NCI-H2196 (cell line): ENCODE measurements around the gene LAMA2.
"Not testable (repeated sequence)": the region's sequence is repeated elsewhere in the genome, so short reads cannot be mapped to it uniquely, and the experiment has no call there.

Source experiments
- DNase-seq: peaks from one replicate; lab custom pipeline; 2025; ENCODE audit not compliant: unreplicated experiment; lab: John Stamatoyannopoulos, UW

Gene LAMA2

DNA sequence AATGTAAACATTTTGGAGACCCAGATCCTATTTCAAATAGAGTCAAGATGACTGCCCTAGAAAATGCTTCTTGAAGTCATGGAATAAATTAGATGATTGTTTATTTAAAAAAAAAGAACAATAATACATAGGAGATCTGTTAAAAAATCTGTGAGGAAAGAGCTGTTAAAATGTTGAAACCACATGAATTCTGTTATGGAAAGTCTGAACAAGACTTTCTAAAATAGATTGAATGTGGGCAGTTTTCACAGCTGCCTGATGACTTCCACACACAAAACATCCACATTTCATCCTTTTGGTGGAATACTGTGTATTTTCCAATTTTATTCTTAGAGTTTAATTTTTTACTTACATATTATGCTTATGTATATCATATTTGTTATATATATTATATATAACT, 186.1 kb downstream of the LAMA2 start:
- DNase-seq: no peak

DNA sequence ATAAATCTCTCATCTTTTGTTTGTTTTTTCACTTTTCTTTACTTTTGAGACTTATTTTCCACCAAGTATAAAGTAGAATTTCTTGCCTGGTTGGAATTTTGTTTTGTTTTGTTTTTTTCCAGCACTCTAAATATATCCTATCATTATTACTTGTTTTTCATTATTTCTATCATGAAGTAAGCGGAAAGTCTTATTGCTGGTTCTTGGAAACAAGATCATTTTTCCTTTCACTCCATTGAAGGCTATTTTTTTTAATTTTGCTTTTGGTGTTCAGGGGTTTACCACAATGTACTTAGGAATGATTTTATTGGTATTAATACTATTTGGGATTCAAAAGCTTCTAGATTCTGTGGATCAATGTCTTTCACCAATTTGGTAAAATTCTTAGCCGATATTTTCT, 190.1 kb downstream of the LAMA2 start:
- no peak for DNase-seq

DNA sequence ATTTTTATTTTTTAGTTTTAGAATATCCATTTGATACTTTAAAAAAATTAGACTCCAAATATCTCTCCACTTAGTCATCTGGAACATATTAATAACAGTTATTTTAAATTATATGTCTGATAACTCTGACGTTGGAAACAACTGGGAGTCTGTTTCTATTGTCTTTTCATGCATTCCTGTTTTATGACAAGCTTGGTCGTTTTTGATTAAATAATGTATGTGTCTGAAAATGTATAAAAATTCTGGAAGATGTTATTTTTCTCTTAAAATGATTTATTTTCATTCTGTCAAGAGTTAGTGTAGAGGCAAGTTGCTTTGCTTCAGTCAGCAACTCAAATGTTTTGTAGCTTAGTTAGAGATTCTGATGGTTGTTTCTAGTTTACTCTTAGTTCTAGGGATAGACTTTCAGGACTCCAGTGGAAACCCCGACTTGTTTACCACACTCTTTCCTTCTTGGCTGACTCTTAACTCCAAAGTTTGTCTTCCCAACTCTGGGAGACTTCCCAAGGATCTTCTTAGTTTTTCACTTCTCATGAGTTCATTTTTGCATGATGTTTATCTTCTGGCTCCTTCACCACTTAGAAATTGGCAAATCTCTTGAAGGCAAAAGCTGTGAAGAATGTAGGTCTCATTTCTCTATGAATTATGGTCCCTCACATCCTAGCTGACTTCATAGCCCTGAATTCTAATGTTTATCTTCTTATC, 190.9 kb downstream of the LAMA2 start:
- DNase-seq: no peak

DNA sequence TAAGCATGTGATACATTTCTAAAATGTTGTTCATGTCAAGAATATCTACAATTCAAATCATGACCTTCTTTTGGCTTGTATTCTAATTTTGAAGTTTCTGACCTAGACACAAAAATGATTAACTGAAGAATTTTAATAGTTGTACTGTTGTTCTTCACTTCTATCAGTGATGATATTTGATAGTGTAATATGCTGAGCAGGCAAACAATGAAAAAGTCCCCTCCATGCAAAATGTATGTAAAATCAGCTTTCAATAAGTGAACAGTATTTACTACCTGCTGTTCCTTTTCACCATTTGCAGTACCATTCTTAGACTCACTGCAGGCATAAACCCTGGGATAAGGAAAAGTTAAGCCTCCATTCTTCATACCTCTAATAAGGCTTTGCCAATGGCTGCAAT, 201.5 kb downstream of the LAMA2 start:
- DNase-seq: no peak

DNA sequence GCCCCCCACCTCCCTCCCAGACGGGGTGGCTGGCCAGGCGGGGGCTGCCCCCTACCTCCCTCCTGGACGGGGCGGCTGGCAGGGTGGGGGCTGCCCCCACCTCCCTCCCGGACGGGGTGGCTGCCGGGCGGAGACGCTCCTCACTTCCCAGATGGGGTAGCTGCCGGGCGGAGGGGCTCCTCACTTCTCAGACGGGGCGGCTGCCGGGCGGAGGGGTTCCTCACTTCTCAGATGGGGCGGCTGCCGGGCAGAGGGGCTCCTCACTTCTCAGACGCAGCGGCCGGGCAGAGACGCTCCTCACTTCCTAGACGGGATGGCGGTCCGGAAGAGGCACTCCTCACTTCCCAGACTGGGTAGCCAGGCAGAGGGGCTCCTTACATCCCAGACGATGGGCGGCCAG, 205.5 kb downstream of the LAMA2 start:
- DNase-seq: not testable (repeated sequence)

DNA sequence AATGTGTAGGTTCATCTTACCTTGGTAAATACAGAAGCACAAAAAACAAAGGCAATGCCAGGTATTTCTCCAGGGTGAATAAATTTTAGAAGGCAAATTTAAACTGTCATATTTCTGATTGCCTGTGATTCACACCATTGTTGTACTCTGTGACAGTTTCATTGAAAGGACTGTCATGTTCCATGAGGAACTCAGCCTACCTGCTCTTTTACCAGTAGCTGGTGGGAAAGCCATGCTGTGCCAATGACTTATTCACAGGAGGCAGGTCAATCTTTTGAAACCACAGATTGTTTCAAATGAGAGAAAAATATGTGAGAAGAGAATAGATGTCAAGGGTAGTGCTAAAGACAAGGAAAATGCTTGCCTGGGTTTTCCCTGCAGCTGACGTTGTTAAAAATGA, 206.4 kb downstream of the LAMA2 start:
- DNase-seq: no peak

DNA sequence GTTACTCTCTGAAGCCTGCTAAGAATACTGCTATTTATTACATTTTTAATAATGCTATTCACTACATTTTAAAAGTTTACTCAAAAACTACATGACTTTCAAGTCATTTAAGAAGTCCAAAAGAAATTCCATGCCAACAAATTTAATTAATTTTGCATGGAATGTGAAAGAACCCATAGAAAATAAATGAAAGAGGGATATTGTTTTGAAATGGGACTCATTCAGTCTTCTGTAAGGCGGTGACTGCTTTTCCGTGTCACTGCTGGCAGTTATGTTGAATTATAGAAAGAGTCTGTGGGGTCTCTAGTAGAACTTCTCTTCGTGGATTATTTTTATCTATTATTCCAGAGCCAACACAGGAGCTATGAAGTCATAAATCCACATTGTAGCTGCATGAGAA, 211.2 kb downstream of the LAMA2 start:
- DNase-seq: no peak

DNA sequence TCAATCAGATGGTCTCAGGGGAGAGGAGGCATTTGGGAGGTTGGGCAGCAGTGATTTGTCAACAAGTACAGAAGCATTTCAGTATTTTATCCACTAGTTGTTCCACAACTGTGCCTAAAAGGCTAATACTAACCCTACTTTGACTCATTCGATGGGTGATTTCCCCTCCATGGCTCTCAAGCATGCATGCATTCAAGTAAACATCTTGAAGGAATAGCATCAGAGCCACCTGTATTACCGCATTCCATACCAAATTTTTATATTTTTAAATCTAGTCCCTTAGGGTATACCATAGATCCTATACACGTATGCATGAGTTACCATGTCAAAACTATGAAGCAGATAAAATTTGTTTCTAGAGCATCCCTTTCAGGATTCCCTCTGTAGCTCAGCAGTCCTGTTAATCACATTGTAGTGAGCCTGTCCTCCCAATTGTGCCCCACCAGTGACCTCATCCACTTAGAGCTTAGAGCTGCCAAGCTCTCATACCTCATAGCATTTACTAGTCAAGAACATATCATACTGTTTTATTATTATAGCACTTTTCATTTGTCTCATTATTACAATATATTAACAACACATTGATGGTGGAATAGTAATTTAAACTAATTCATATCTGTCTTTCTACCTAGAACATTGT, 213.8 kb downstream of the LAMA2 start:
- DNase-seq: no peak

DNA sequence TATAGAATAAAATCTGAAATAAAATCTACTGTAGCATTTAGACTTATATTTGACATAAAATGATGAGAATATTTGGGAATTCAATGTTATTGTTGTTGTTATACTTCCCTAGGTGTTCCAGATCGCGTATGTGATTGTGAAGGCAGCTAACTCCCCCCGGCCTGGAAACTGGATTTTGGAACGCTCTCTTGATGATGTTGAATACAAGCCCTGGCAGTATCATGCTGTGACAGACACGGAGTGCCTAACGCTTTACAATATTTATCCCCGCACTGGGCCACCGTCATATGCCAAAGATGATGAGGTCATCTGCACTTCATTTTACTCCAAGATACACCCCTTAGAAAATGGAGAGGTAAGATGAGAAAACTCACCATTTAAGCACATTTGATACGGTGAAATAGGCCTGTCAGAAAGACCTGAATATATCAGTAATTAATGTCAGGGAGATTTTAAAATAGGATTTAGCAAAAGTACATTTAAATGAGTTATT, 215.2 kb downstream of the LAMA2 start:
- no peak for DNase-seq

DNA sequence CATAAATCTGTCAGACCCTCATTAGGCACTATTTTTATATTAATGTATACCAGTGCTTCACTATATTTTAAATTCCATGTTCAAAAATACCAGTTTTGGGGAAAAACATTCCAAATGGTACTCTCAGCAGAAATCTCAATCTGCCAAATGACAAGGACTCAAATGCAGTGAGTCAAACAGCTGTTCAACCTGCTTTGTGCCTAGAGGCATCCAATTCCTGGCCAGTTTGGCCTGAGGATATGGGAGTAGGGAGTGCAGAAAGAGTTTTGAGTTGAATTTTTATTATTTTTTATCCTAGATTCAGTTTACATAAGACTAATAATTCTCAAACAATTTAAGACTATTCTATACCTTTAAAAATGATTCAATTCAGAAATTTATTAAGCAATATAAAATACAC, 216.8 kb downstream of the LAMA2 start:
- DNase-seq: no peak

DNA sequence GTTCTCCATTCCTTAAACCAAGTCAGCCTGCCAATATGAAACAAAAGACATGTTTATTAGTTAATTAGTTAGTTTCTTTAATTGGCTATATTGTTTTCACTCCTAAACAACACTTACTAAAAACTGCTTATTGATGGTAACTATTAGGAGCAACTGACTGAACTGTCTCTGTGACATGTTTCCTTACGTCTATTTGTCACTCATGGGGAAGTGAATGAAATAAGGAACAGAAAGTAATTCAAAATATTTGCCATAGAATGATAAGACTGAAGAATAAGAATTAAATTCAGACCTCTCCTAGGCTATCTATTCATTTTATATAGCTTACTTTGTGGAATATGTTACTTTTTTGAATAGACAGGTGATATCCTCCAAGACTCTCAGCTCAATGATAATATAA, 217.2 kb downstream of the LAMA2 start:
- no peak for DNase-seq

DNA sequence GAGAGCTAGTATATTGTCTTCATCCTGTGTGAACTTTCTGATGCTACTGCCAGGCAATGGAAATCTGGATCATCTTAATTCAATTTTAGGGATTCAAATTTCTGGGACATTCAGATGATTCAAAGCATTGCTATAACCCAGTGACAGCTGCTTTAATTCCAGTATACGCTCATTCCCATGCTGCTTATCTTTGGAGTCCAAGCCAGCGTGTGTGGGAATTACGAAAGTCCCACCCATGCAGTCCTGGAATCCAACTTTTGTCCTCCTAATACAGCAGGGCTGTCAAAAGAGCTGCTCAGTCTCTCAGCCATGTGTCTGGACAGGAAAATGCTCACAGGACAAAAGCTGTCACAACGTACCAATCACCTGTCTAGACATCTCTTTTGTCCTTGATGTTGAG, 219.8 kb downstream of the LAMA2 start:
- no peak for DNase-seq

DNA sequence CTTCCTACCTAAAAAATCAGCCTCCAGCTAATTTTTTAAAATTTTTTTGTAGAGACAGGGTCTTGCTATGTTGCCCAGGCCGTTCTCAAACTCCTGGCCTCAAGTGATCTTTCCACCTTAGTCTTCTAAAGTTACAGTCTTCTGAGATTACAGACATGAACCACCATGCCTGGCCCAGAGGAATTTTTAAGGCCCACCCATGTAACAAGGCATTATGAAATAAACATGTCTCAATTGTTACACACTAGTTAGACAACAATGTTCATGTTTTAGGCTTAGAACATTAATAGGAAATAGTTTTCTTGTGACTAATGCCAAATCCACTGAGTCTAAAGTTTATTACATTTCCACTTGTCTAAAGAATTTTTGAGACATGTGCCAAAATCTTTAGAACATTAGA, 221.2 kb downstream of the LAMA2 start:
- no peak for DNase-seq

DNA sequence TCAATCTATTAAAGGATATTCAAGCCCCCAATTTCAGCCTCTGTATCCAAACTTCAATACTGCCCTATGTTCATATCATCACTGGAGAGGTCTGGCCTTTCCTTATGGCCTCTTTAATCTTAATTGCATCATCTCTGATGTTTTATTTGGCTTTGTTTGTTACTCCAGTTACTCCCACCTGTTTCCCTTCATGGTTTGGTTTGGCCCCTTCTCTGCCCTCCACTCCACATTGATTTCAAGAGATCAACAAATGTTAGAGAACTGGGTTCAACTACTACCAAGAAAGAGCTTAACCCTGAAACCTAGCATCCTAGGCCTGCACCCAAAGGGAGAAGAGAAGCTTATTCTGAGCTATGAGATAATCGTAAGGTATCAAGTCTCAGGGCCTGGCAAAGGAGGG, 221.6 kb downstream of the LAMA2 start:
- DNase-seq: no peak

DNA sequence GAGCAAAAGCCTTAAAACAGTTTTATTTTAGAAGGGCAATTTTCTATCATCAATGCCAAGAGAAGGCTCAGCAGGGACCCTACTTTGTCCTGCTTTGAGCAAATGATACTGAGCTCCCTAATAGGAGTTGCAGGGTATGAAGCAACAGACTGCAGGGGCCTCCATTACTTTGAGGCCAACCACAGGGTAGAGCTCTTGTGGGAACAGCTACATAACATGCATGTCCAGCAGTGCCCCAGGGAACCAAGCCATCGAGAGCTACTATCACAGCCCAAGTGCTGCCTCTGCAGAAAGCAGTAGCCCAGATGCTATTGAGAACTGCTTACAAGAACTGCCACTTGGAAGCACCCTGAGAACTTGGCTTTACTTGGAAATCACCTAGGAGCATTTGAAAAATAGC, 222.1 kb downstream of the LAMA2 start:
- no peak for DNase-seq

DNA sequence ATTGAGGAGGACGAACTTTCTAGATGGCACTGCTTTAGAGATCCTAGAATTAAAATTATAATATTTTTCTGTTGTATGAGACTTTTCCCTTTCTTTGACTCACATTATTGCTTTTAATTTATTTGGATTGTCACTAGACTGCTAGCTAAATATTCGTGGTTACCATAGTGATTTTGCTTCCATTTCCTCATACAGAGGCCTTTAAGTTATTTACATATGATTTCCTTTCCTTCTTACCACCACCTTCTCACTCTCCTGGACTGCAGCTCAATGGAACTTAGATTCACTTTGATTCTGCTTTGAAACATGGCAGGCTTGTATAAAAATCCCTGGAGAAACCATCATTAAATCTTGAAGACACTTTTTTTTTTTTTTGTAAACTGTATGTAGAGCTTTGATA, 222.9 kb downstream of the LAMA2 start:
- DNase-seq: no peak

DNA sequence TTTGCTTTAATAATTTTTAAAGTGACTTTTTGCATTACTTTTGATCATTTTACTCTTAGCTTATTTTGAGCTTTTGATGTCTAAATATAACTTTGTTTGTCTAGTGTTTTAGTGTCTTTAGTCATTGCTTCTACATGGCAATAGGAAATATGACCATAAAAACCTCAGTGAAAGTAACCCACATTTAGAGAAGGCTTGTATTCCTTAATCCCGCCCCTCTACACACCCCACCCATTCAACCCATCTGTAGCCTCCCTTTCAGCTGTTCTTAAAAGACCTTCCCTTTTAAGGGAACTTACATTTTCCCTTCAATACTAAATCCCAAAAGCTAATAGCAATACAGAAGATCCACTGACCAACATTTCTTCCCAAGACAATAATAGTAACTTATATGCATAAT, 225.4 kb downstream of the LAMA2 start:
- no peak for DNase-seq

DNA sequence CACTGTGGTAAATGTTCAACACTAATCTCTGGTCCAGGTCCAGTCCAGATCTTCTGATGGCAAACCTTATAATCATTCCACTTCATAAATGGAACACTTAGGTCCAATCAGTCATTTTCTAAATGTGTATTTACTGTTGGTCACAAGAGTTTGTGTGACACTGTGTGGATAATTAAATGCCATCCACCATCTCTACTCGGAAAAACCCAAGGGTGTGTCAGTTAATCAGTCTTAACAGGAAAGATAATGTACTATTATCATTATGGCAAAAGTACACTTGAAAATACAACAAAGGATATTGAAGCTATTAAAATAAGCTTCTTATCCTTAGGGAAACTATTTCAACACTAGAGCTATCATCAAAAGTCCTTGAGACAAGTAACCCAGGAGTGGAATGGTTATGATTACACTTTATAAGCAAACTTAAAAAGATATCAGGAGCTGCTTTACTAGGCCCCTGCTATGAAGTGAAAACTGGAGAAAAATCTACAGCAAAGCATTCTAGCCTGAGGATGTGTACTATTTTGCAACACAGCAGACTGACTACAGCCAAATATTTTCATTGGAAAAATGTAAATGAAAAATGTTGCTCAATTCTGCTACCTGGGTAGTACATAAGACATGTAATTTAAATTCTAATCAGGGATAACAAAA, 227.9 kb downstream of the LAMA2 start:
- DNase-seq: no peak

DNA sequence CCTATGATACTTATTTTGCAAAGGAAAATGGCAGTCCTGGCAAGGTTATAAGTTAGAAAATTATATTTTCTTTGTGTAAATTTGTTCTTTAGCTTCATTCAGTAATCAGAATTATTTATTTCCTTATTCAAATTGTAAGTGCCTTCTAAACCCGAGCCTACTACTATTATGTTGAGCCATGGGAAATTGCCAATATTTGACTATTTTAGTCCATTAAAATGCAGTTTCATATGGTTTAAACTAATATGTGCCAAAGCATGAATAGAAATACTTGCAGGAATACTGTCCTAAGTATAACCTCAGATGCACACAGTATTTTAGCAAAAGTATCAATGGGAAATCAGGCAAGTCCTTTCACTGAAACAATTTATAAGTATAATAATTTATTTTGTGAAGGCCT, 228.4 kb downstream of the LAMA2 start:
- no peak for DNase-seq

DNA sequence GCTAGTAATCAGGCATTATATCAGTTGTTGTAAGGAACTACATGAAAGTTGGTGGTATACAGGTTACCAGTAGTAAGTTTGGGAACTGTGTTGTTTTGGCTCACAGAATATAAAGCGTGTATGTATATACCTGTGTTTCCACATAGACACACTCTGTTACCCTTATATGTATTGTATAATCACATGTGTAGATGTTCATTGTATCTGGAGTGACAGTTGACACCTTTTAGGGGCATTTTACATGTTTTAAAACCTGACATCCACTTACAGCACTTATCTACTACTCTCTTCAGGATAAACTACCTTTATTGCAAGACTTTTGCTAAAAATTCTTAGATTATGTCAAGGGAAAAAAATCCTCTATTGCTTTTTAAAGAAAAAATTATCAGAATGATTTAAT, 228.9 kb downstream of the LAMA2 start:
- no peak for DNase-seq

DNA sequence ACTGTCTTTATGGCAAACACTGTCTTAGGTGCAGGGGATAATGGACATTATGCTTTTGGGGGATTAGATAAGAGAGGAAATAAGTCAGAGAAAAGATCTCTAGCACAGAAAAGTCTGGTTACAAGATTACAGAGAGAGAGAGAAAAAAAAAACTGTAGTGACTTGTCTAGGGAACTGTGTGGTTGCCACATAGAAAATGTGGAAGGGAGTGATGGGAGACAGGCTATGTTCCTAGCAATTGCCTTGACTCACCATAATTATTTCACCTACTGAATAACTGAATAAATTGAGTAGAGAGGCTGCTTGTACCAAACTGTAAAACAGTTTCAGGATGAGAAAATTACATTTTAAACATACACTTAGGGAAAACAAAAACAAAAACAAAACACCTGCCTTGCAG, 229.7 kb downstream of the LAMA2 start:
- no peak for DNase-seq

DNA sequence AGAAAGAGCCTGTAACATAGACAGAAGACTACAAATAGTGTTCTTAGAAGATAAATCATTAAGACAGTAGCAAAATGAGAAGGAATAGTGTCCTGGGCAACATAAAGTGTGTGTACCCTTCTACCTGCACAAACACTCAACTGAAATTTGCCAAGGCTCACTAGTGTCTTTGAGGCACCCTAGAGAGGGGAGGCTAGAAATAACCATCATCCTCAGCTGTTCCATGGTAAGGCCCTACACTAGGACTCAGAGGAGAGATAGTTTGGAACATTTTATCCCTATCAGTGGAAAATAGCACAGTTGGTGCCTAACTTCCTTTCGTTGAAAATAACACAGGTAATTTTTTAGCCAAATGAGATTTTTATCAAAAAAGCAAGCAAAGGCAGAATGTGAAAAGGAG, 230.7 kb downstream of the LAMA2 start:
- DNase-seq: no peak
